ENCODE results near the gene RASSF5. TPM values are rescaled to one million over a fixed set of nuclear protein-coding genes. Genes with fewer than 3 reads are reported as not detected.

Gene RASSF5
- total RNA-seq, 4 donors from 2014 or later, result 6.6 to 23.0 (median 10.5) TPM

GRCh38 chr1:206511362-206512057, 4.2 kb downstream of the RASSF5 start:
- WGBS, result 88% methylated on average over 14 of the region's 14 CpGs
- intact Hi-C loops (cut with DNase I), result no loop called here
- DNase-seq (ENCODE audit: extremely low spot score), result no peak
- H3K27me3 ChIP-seq, result peaks cover 0 to 22% (median 5%) of the 10 kb centered on the region in 4 donors
- H3K27ac ChIP-seq (replicated peaks in 1 of 4), result no peak overlapping the region
- H3K4me1 ChIP-seq, result peaks cover 17 to 52% (median 46%) of the 10 kb centered on the region in 4 donors
- TF ChIP-seq CTCF (IDR thresholded peaks at IDR 0.05) (no peak), EP300 (IDR thresholded peaks at IDR 0.05) (no peak), POLR2AphosphoS5 (IDR thresholded peaks at IDR 0.05) (no peak), POLR2A (IDR thresholded peaks at IDR 0.05; ENCODE audit: low read depth) (no peak)
- H3K4me3 ChIP-seq, result no peak overlapping the region
- no peaks in the 10 kb centered on the region for H3K9me3 ChIP-seq
- H3K36me3 ChIP-seq, result no peaks in the 10 kb centered on the region

DNA sequence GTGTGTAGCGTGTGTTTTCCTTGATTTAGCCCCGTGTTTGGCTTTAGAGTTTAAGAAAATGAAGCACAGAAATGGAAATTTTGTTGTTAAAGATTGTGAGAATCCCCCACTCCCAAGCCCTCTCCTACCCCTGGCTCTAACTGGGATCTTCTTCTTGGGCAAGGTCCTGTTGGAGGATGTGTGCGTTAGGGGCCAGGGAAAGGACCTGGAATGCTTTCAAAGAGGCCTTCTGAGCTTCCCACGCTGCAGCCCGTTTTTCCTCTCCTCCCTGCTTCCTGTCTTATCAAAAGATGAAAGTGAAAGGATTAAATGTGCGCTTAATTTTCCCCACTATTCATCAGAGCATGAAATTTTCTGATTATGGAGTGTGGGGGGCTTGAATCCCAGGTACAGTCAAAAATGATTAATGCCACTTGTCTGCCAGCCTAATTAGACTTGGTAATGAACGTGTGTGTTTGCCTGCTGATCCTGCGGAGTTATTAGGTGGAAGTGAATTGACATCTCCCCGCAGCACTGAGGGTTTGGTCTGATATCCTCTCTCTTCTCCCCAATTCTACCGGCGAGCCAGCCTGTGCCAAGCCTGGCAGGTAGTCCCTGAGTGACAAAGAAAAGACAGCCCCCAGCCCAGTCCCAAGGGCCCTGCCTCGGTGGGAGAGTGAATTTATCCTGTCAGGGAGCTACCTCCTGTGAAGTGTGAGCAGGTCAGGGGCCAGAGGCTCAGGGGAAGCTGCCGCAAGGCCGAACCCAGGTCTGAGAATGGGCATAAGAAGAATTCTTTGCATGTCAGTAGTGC, 4.9 kb downstream of the RASSF5 start:
- 70% methylated on average over 13 of the region's 14 CpGs for WGBS
- peak overlapping the region in 1 of 4 donors; percentile 25 for H3K27ac ChIP-seq (replicated peaks in 1 of 4)
- peaks cover 17 to 44% (median 39%) of the 10 kb centered on the region in 4 donors for H3K4me1 ChIP-seq

GRCh38 chr1:206512851-206513180, 5.5 kb downstream of the RASSF5 start:
- intact Hi-C loops (cut with DNase I), result no loop called here
- Histone ChIP-seq H3K27ac (replicated peaks in 1 of 4) (peak overlapping the region in 2 of 4 donors; percentile 25 to 65), H3K4me3 (no peak overlapping the region), H3K9me3 (no peaks in the 10 kb centered on the region), H3K27me3 (peaks cover 0 to 10% (median 4%) of the 10 kb centered on the region in 4 donors), H3K36me3 (no peaks in the 10 kb centered on the region), H3K4me1 (peaks cover 17 to 39% (median 33%) of the 10 kb centered on the region in 4 donors)
- TF ChIP-seq POLR2A (IDR thresholded peaks at IDR 0.05; ENCODE audit: low read depth) (no peak), EP300 (IDR thresholded peaks at IDR 0.05) (no peak), POLR2AphosphoS5 (IDR thresholded peaks at IDR 0.05) (no peak), CTCF (IDR thresholded peaks at IDR 0.05) (no peak)
- WGBS, result no CpG with 5 or more reads among the region's 4 CpGs
- DNase-seq (ENCODE audit: extremely low spot score), result no peak

More for the DNA sequence above, 4.9 kb downstream of the RASSF5 start:
- intact Hi-C loops (cut with DNase I), result no loop called here
- H3K4me3 ChIP-seq, result no peak overlapping the region
- no peaks in the 10 kb centered on the region for H3K36me3 ChIP-seq
- DNase-seq (ENCODE audit: extremely low spot score), result no peak
- TF ChIP-seq POLR2AphosphoS5 (IDR thresholded peaks at IDR 0.05) (no peak), POLR2A (IDR thresholded peaks at IDR 0.05; ENCODE audit: low read depth) (no peak), CTCF (IDR thresholded peaks at IDR 0.05) (no peak), EP300 (IDR thresholded peaks at IDR 0.05) (no peak)
- H3K27me3 ChIP-seq, result peaks cover 0 to 15% (median 5%) of the 10 kb centered on the region in 4 donors
- no peaks in the 10 kb centered on the region for H3K9me3 ChIP-seq

GRCh38 chr1:206513312-206514111, 6.2 kb downstream of the RASSF5 start:
- intact Hi-C loops (cut with DNase I), result no loop called here
- TF ChIP-seq CTCF (IDR thresholded peaks at IDR 0.05), result no peak
- TF ChIP-seq POLR2A (IDR thresholded peaks at IDR 0.05; ENCODE audit: low read depth), result no peak
- TF ChIP-seq POLR2AphosphoS5 (IDR thresholded peaks at IDR 0.05), result peak; percentile 37 to 46
- no peak for TF ChIP-seq EP300 (IDR thresholded peaks at IDR 0.05)
- no peak for DNase-seq (ENCODE audit: extremely low spot score)
- whole genome bisulfite sequencing, result 46% methylated on average over 7 of the region's 11 CpGs
- H3K27me3 ChIP-seq, result peaks cover 0 to 6% (median 1%) of the 10 kb centered on the region in 4 donors
- no peak overlapping the region for H3K4me3 ChIP-seq
- no peaks in the 10 kb centered on the region for H3K9me3 ChIP-seq
- no peaks in the 10 kb centered on the region for H3K36me3 ChIP-seq
- H3K27ac ChIP-seq (replicated peaks in 1 of 4), result peak overlapping the region in 3 of 4 donors; percentile 48 to 65 (median 49)
- H3K4me1 ChIP-seq, result peaks cover 17 to 32% (median 26%) of the 10 kb centered on the region in 4 donors
